Neutrophil (primary cell): ENCODE measurements around the gene ADI1.
"Not testable (repeated sequence)": the region's sequence is repeated elsewhere in the genome, so short reads cannot be mapped to it uniquely, and the experiment has no call there.

Experiments
- H3K27ac ChIP-seq: fragments of 200-600 bp; sonication (generic); 2 replicates; pipeline ENCODE4 v1.5.1; 2016; ENCODE audit warnings: mild to moderate bottlenecking, moderate library complexity
- H3K27me3 ChIP-seq: fragments of 200-600 bp; sonication (generic); 2 replicates; pipeline ENCODE4 v1.6.0; 2016; ENCODE audit warnings: mild to moderate bottlenecking
- H3K36me3 ChIP-seq: fragments of 200-600 bp; sonication (generic); 2 replicates; pipeline ENCODE4 v1.5.1; 2017
- H3K4me1 ChIP-seq, 2 experiments: fragments of 200-600 bp in 1 of 2; sonication (generic) in 1 of 2; 1 replicate in 1 of 2; 2 replicates in 1 of 2; pipeline versions ENCODE4 v1.5.1 to v1.6.1; 2013 to 2016; ENCODE audit warnings: low read depth in 1 of 2, low read length in 1 of 2, mild to moderate bottlenecking in 1 of 2, moderate library complexity in 1 of 2; ENCODE audit not compliant: control insufficient read depth in 1 of 2, insufficient read depth in 1 of 2
- H3K4me3 ChIP-seq, 2 experiments: fragments of 200-600 bp in 1 of 2; sonication (generic) in 1 of 2; 1 replicate in 1 of 2; 2 replicates in 1 of 2; pipeline ENCODE4 v1.5.1; 2013 to 2016; ENCODE audit warnings: low read depth in 1 of 2, low read length in 1 of 2, mild to moderate bottlenecking in 1 of 2, moderate library complexity in 1 of 2
- H3K9me3 ChIP-seq: fragments of 200-600 bp; sonication (generic); 2 replicates; pipeline ENCODE4 v1.5.1; 2016
- TF ChIP-seq, protein P1 (sequence below): fragments of 200-600 bp; sonication (generic); IDR thresholded peaks from 2 replicates; pipeline ENCODE4 v1.5.1; 2016; ENCODE audit warnings: antibody characterized with exemption

ADI1 gene

DNA sequence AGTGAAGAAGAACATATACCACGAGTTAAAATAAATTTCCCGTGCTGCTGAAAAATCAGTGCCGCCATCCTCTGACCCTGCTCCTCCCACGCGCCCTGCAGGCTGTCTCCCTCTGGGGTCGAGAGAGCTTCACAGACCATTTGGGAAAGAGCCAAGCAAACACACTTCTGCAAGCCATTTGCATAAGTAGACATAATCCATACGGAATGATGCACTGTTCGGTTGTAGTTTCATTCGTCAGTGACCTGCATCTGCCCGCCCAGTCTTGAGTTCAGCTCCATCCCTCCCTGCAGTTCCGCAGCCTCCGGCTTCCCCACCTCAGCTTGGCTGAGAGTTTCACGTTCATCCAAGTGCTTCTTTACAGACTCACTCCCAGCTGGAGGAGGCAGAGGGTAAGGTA is 70.2 kb downstream of the ADI1 start:
- no peaks in the 10 kb centered on the region for H3K27me3 ChIP-seq
- TF ChIP-seq, protein P1, sequence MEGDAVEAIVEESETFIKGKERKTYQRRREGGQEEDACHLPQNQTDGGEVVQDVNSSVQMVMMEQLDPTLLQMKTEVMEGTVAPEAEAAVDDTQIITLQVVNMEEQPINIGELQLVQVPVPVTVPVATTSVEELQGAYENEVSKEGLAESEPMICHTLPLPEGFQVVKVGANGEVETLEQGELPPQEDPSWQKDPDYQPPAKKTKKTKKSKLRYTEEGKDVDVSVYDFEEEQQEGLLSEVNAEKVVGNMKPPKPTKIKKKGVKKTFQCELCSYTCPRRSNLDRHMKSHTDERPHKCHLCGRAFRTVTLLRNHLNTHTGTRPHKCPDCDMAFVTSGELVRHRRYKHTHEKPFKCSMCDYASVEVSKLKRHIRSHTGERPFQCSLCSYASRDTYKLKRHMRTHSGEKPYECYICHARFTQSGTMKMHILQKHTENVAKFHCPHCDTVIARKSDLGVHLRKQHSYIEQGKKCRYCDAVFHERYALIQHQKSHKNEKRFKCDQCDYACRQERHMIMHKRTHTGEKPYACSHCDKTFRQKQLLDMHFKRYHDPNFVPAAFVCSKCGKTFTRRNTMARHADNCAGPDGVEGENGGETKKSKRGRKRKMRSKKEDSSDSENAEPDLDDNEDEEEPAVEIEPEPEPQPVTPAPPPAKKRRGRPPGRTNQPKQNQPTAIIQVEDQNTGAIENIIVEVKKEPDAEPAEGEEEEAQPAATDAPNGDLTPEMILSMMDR: no peak
- H3K4me1 ChIP-seq: no peaks in the 10 kb centered on the region
- no peak overlapping the region for H3K27ac ChIP-seq
- H3K36me3 ChIP-seq: peaks cover 96% of the 10 kb centered on the region
- no peak overlapping the region for H3K4me3 ChIP-seq
- H3K9me3 ChIP-seq: no peaks in the 10 kb centered on the region

DNA sequence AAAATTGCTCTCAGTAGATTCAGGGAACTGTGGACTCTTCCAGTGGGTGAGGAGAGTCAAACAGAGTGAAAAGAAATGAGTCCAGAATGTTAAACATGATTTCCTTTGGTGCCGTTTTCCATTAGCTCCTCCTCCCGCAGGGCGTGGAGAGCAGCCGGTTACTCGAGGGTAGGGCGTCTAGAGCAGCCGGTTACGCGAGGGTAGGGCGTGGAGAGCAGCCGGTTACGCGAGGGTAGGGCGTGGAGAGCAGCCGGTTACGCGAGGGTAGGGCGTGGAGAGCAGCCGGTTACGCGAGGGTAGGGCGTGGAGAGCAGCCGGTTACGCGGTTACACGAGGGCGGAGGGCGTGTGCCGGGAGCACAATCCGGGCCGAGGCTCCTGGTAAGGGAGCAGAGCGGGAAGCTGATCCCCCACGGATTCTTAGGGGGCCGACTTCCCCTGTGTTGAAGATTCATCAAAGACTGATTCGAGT is 70.9 kb downstream of the ADI1 start:
- H3K4me3 ChIP-seq, H3K27ac ChIP-seq, H3K4me1 ChIP-seq, H3K9me3 ChIP-seq, H3K27me3 ChIP-seq: not testable (repeated sequence)
- H3K36me3 ChIP-seq: peaks cover 96% of the 10 kb centered on the region

DNA sequence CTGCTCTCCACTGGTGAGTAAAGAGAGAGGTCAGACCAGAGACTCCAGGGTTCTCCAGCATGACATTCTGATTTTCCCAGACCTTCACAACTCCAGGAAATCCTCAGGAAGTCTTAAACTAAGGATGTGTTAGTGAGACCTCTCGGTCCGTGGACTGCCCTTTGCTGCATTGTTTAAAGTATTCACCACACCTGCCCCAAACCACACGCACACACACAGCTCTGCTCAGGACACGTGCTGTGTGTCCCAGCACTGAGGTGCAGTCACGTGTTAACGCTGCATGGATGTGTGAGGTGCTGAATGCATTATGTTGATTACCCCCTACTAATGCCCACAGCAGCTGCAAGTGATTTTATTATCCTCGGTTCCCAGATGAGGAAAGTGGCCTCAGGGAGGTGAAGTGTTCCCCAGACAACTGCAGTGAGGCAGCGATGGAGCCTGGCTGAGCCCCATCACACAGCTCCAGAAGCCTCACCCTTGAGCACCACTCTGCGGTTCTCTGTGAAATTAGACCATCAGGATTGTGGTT is 71.5 kb downstream of the ADI1 start:
- H3K27ac ChIP-seq: no peak overlapping the region
- no peaks in the 10 kb centered on the region for H3K9me3 ChIP-seq
- peaks cover 95% of the 10 kb centered on the region for H3K36me3 ChIP-seq
- no peaks in the 10 kb centered on the region for H3K4me1 ChIP-seq
- TF ChIP-seq, protein P1: no peak
- no peaks in the 10 kb centered on the region for H3K27me3 ChIP-seq
- no peak overlapping the region for H3K4me3 ChIP-seq
